ENCODE measurements around the gene CBS.

GRCh38 chr21:43027846-43028731 is 47.5 kb downstream of the CBS start:
- no peak for TF ChIP-seq NFAT5 (CRISPR knock-in tag; IDR thresholded peaks at IDR 0.05)
- TF ChIP-seq, protein P1, sequence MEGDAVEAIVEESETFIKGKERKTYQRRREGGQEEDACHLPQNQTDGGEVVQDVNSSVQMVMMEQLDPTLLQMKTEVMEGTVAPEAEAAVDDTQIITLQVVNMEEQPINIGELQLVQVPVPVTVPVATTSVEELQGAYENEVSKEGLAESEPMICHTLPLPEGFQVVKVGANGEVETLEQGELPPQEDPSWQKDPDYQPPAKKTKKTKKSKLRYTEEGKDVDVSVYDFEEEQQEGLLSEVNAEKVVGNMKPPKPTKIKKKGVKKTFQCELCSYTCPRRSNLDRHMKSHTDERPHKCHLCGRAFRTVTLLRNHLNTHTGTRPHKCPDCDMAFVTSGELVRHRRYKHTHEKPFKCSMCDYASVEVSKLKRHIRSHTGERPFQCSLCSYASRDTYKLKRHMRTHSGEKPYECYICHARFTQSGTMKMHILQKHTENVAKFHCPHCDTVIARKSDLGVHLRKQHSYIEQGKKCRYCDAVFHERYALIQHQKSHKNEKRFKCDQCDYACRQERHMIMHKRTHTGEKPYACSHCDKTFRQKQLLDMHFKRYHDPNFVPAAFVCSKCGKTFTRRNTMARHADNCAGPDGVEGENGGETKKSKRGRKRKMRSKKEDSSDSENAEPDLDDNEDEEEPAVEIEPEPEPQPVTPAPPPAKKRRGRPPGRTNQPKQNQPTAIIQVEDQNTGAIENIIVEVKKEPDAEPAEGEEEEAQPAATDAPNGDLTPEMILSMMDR (CRISPR knock-in tag; IDR thresholded peaks at IDR 0.05): no peak
- TF ChIP-seq, protein P2, sequence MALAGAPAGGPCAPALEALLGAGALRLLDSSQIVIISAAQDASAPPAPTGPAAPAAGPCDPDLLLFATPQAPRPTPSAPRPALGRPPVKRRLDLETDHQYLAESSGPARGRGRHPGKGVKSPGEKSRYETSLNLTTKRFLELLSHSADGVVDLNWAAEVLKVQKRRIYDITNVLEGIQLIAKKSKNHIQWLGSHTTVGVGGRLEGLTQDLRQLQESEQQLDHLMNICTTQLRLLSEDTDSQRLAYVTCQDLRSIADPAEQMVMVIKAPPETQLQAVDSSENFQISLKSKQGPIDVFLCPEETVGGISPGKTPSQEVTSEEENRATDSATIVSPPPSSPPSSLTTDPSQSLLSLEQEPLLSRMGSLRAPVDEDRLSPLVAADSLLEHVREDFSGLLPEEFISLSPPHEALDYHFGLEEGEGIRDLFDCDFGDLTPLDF (CRISPR knock-in tag; IDR thresholded peaks at IDR 0.05): no peak
- no peak for TF ChIP-seq HDAC6 (IDR thresholded peaks at IDR 0.05; ENCODE audit: low read depth, low read length)
- no peak for TF ChIP-seq GLI4 (CRISPR knock-in tag; IDR thresholded peaks at IDR 0.05; ENCODE audit: borderline replicate concordance)
- TF ChIP-seq ZNF331 (CRISPR knock-in tag; IDR thresholded peaks at IDR 0.05): no peak
- TF ChIP-seq POLR2A (IDR thresholded peaks at IDR 0.05; ENCODE audit: insufficient read depth in 1 of 2, low read depth in 2 of 2, low read length in 2 of 2): no peak
- no peak for TF ChIP-seq TIGD3 (CRISPR knock-in tag; IDR thresholded peaks at IDR 0.05; ENCODE audit: borderline replicate concordance)
